Left renal cortex interstitium (tissue), 4 donors: Measurements from ENCODE around the gene SDR42E2. TPM values are rescaled to one million over a fixed set of nuclear protein-coding genes. Genes with fewer than 3 reads are reported as not detected.
"Not testable (repeated sequence)": the region's sequence is repeated elsewhere in the genome, so short reads cannot be mapped to it uniquely, and the experiment has no call there.

Experiments used
- DNase-seq, 4 donors: peaks; one replicate each; pipeline ENCODE4 v3.0.0-alpha.2; 2013; ENCODE audit warnings: low read depth in 4 of 4, low spot score in 2 of 4, missing footprints in 1 of 4
- polyA plus RNA-seq, 4 donors: library from polyadenylated mRNA; unstranded; fragments of 120-200 nt; gene quantifications; one replicate each; pipeline ENCODE4 v1.2.1, GENCODE V29; 2013; ENCODE audit not compliant: insufficient read length in 4 of 4

Gene SDR42E2
- polyA plus RNA-seq, 4 donors: 0.11 to 0.33 (median 0.23) TPM

DNA sequence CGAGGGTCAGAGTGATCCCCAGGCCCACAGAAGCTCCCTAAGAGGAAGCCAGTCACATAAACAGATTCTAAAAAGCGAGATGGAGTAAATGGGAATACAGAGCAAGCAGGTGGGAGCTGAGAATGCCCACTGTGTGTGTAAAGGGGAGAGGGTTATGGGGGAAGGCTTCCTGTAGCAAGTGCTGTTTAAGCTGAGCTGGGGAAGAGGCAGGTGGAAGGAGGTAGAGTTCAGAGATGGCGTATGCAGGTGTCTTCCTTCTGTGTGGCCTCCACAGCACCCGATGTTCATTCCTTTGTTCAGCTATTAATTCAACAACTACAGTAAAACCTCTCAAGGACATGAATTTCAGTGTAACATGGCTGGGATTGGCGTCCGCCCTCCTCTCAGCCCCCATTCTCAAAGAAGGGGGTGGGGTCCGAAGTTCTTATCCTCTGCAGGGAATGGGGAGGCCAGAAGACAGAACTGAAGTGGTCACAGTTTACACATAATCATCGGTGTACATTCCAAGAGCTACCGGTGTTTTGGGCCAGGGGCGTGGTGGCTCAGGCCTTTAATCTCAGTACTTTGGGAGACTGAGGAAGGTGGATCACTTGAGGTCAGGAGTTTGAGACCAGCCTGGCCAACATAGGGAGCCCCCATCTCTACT lies 45.5 kb downstream of the SDR42E2 start:
- no peak for DNase-seq

DNA sequence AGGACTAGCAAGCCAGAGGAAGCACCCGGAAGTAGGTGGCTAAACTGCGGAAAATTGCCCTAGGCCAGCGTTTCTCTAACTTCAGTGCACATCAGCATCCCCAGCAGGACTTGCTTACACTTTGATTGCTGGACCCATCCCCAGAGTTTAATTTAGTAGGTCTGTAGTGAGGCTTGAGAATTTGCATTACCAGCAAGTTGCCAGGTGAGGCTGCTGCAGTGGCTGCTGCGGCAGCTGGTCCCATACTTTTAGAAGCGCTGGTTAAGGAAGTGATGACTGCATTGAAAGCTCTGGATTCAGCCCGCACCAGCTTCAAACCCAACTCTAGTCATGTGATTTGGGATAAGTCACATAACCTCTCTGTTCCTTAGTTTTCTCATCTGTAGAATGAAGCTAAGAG lies 48.0 kb downstream of the SDR42E2 start:
- no peak for DNase-seq

GRCh38 chr16:22210854-22211253 lies 48.5 kb downstream of the SDR42E2 start:
- DNase-seq: no peak

DNA sequence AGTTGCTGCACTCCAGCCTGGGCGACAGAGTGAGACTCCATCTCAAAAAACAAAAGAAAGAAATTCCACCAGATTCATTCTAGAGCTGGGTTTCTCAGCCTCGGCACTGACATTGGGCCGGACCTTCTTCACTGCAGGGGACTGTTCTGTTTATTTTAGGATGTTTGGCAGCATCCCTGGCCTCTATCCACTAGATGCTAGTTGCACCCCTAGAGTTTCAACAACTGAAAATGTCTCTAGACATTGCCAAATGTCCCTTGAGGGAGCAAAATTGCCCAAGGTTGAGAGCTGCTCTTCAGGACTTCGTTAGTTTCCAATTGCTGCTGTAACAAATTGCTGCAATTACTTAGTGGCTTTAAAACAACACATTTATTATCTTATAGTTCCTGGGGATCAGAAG lies 50.9 kb downstream of the SDR42E2 start:
- no peak for DNase-seq

GRCh38 chr16:22213801-22214200 lies 51.5 kb downstream of the SDR42E2 start:
- DNase-seq: no peak

GRCh38 chr16:22214402-22214801 lies 52.1 kb downstream of the SDR42E2 start:
- DNase-seq: no peak

DNA sequence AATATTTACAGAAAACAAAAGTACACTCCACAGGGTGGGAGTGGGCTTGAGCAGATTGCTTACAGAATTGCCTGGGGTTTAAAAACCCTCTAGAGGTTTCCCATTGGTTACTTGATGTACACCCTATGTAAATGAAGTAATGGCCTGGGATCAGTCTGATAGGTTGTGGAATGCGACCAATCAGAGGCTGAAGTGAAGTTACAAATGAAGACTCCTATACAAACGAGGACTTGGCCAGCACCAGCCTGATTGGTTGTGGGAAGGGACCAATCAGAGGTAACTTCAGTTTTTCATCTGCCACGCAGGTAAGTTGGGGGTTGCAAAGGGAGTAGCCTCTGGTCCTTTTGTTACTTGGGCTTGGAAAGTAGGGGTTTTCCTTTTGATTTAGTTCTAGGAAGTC lies 52.6 kb downstream of the SDR42E2 start:
- no peak for DNase-seq

- DNase-seq: no peak
Measured at GRCh38 chr16:22216191-22216831, 54.0 kb downstream of the SDR42E2 start.

DNA sequence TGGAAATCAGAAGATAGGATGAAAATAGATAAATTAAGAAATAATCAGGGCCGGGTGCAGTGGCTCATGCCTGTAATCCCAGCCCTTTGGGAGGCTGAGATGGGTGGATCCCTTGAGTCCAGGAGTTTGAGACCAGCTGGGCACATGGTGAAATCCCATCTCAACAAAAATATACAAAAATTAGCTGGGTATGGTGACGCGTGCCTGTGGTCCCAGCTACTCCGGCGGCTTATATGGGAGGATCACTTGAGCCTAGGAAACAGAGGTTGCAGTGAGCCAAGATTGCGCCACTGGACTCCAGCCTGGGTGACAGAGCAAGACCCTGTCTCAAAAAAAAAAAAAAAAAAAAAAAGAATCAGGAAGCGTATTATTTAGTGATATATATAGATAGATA lies 54.5 kb downstream of the SDR42E2 start:
- not testable (repeated sequence) for DNase-seq

- DNase-seq: no peak
Measured at GRCh38 chr16:22217890-22218730, 55.8 kb downstream of the SDR42E2 start.

DNA sequence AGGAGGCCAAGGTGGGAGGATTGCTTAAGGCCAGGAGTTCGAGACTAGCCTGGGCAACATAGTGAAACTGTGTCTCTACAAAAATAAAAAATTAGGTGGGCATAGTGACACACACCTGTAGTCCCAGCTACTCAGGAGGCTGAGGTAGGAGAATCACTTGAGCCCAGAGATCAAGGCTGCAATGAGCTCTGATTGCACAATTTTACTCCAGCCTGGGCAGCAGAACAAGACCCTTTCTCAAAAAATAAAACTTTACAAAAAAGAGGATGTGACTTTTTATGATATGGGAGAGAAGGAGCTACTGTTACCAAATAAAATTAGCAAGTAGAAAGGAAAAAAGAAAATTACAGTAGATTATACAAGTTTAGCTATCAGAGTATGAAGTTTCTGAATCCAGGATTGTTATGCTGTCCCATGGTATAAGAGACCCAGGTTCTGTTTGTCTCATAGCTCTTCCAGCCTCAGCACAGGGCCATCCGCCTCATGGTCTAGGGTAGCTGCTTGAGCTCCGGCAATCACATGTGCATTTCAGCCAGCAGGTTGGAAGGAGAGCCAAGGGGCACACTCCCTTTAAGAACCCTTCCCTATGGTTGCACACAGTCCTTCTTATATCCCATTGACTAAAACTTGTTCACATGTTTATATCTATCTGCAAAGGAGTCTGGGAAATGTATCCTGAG lies 57.2 kb downstream of the SDR42E2 start:
- no peak for DNase-seq

DNA sequence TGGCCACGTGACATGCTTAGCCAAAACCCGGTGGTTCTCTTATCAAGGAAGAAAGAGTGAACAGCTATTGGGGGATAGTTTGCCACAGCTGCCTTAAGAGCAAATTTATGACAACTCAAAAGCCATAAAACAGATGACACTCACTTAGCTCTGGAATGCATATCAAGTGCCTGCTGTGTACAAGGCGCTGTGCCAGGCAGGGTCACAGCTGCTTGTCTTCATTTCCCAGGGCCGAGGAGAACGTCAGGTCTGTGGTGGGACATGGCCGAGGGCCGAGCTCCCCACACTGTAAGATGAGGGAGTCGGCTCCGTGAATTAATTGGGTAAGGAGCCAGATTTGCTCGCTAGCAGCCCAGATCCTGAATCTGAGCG lies 57.7 kb downstream of the SDR42E2 start:
- DNase-seq: no peak

DNA sequence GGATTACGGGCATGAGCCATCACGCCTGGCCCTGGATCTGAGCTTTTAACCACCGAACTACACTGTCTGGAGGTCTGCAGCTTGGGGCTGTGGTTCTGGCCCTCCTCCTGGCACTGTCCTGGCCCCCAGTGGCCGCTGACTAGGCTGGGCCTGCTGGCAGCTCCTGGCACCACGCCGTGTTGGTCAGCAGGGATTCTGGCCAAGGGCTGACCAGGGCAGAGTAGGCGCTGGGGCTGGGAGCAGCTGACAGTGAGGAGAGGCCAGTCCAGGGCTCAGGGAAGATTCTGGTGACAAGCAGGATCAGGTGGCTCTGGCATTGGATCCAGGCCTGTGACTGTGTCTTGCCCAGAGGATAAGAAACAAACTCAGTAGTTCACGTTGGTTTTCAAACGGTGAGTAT lies 58.4 kb downstream of the SDR42E2 start:
- no peak for DNase-seq

DNA sequence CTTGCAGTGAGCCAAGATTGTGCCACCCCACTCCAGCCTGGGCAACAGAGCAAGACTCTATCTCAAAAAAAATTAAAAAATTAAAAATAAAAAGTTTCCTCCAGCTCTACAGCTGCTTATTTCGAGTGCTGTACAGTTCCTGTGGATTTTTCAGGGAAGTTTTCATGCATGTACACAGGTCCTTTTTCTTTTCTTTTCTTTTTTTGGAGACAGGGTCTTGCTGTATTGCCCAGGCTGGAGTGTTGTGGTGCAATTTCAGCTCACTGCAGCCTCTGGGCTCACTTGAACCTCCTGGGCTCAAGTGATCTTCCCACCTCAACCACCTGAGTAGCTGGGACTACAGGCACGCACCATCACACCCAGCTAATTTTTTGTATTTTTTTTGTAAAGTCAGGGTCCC lies 59.7 kb downstream of the SDR42E2 start:
- no peak for DNase-seq

DNA sequence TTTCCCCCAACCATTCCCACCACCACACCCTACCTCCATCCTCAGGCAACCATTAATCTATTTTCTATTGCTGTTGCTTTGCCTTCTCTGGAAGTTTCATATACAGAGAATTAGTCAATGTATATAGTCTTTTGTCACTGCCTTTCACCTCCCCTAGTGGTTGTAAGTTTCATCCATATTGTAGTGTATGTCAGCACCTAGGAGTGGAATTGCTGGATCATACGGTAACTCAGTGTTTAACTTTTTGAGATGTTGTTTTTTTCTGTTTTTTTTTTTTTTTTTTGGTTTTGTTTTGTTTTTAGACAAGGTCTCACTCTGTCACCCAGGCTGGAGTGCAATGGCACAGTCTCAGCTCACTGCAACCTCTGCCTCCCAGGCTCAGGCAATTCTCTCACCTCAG lies 60.7 kb downstream of the SDR42E2 start:
- DNase-seq: no peak

DNA sequence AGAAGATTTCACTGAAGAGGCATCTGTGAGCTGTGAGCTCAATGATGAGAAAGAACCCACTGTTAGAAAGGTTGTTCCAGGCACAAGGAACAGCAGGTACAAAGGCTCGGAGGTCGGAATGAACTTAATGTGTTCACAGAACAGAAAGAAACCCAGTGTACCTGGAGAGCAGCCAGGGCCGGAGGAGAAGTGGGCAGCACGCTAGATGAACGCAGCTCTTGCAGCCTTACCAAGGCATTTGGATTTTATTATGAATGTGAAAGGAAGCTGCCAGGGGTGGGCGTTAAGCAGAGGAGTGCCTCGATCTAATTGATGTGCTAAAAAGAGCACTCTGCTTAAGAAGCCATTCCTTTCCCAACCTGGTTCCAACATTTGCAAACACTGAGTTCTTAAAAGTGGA lies 62.8 kb downstream of the SDR42E2 start:
- no peak for DNase-seq

- DNase-seq: no peak
Measured at GRCh38 chr16:22229889-22230288, 67.6 kb downstream of the SDR42E2 start.

GRCh38 chr16:22232277-22233036 lies 70.2 kb downstream of the SDR42E2 start:
- DNase-seq: no peak

DNA sequence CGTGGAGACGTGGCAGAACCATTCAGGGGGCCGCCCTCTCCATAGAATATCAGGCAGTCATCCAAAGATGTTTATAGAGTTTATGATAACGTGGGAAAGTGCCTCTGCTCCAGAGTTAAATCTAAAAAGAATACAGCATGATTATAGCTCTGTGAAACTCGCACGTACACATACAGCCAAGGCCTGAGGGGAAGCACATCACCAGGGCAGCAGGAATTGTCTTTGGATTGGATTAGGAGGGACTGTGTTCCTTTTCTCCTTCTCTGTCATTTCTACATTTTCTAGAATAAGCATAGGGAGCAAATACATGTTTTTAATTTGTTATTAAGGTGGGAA lies 70.7 kb downstream of the SDR42E2 start:
- no peak for DNase-seq

- DNase-seq: no peak
Measured at GRCh38 chr16:22235839-22236745, 73.8 kb downstream of the SDR42E2 start.
